ENCODE measurements around the gene ANXA4.

ANXA4 gene

DNA sequence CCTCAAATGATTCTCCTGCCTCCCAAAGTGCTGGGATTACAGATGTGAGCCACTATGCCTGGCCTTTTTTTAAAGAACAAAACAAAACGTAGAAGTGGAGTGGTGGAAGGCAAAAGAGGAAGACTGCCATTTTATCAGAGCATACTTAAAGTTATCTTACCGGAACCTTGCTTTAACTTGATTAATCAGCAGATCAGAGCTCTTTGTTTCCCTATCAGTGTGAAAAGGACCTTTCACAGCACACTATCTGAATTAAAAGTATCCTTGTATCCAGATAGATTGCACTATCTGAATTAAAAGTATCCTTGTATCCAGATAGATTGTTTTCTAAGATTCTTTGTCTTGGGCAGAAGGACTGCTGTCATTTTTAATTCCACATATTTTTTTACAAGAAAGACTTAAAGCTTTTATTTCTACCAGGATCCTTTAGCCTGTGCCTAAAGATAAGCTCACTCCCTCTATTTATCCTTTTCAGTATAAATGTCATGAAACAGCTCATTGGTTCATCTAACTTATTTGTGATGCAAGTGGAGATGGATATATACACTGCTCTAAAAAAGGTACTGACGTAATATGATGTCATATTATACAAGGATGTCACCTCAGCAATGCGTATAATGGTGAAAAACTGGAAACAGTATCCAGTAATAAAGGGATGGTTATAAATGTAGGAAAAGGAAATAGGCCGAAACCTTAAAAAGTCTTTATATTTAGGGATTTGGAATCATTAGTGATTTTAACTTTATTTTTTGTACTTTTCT lies 105.3 kb downstream of the ANXA4 start:
- CTCF ChIA-PET, result interaction anchor here (0.7 kb wide), 1 partner anchor 30 kb away, joined by 3 read pairs; no protein-coding TSS in a partner anchor
- TF ChIP-seq ZNF384 (IDR thresholded peaks at IDR 0.05), result no peak
- TF ChIP-seq NFRKB (IDR thresholded peaks at IDR 0.05), result no peak
- TF ChIP-seq SP1 (IDR thresholded peaks at IDR 0.05), result no peak
- no peak for TF ChIP-seq L3MBTL2 (conservative IDR thresholded peaks at IDR 0.05)
- no peak for DNase-seq (ENCODE audit: extremely low spot score)
- POLR2A ChIA-PET, result no interaction called here

- POLR2A ChIA-PET, result no interaction called here
- CTCF ChIA-PET, result no interaction called here
- DNase-seq (ENCODE audit: extremely low spot score), result no peak
- TF ChIP-seq NFRKB (IDR thresholded peaks at IDR 0.05), result no peak
- TF ChIP-seq ARNT (IDR thresholded peaks at IDR 0.05), result no peak
- TF ChIP-seq SP1 (IDR thresholded peaks at IDR 0.05), result no peak
- no peak for TF ChIP-seq HDGF (IDR thresholded peaks at IDR 0.05; ENCODE audit: borderline replicate concordance)
- TF ChIP-seq FOXM1 (IDR thresholded peaks at IDR 0.05; ENCODE audit: borderline replicate concordance), result no peak
- TF ChIP-seq SUZ12 (IDR thresholded peaks at IDR 0.05), result no peak
- no peak for TF ChIP-seq BHLHE40 (IDR thresholded peaks at IDR 0.05; ENCODE audit: borderline replicate concordance)
- TF ChIP-seq TARDBP (IDR thresholded peaks at IDR 0.05), result no peak
- TF ChIP-seq CTBP1 (IDR thresholded peaks at IDR 0.05; ENCODE audit: borderline replicate concordance), result no peak
- no peak for TF ChIP-seq ELF4 (IDR thresholded peaks at IDR 0.05)
- no peak for TF ChIP-seq LEF1 (IDR thresholded peaks at IDR 0.05; ENCODE audit: borderline replicate concordance)
- no peak for TF ChIP-seq FOXA1 (IDR thresholded peaks at IDR 0.05)
Observed at GRCh38 chr2:69848186-69848790, 106.4 kb downstream of the ANXA4 start.

DNA sequence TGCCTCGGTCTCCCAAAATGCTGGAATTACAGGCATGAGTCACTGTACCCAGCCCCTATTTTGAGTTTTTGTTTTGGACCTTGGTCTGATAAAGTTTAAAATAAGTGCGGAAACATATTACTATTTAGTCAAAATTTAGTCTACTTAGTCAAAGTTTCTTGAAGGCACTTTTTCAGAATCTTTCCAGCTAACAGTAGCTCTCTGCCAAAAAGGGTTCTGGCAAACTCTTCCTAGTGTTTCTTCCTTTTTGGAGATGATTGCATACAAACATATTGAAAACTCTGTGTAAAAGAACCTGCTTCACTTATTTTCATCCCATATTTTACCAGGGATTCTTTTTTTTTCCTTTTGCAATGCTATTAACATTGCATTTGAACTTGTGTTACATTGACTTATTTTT lies 116.3 kb downstream of the ANXA4 start:
- TF ChIP-seq BHLHE40 (IDR thresholded peaks at IDR 0.05; ENCODE audit: borderline replicate concordance) (no peak), HDGF (IDR thresholded peaks at IDR 0.05; ENCODE audit: borderline replicate concordance) (no peak)
- TF ChIP-seq, protein P1, sequence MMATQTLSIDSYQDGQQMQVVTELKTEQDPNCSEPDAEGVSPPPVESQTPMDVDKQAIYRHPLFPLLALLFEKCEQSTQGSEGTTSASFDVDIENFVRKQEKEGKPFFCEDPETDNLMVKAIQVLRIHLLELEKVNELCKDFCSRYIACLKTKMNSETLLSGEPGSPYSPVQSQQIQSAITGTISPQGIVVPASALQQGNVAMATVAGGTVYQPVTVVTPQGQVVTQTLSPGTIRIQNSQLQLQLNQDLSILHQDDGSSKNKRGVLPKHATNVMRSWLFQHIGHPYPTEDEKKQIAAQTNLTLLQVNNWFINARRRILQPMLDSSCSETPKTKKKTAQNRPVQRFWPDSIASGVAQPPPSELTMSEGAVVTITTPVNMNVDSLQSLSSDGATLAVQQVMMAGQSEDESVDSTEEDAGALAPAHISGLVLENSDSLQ (IDR thresholded peaks at IDR 0.05), result no peak
- no peak for DNase-seq (ENCODE audit: extremely low spot score)
- ChIA-PET CTCF (interaction anchor here (0.7 kb wide), 1 partner anchor 481 kb away, joined by 3 read pairs; no protein-coding TSS in a partner anchor), POLR2A (no interaction called here)

GRCh38 chr2:69863298-69863697 lies 121.4 kb downstream of the ANXA4 start:
- ChIA-PET CTCF (interaction anchor here (0.6 kb wide), 1 partner anchor 53 kb away, joined by 3 read pairs; no protein-coding TSS in a partner anchor), POLR2A (no interaction called here)
- no peak for DNase-seq (ENCODE audit: extremely low spot score)

More at GRCh38 chr2:69863298-69863697, 121.4 kb downstream of the ANXA4 start:
- TF ChIP-seq FOXK2 (IDR thresholded peaks at IDR 0.05), result no peak
- no peak for TF ChIP-seq FOXA1 (IDR thresholded peaks at IDR 0.05)
- no peak for TF ChIP-seq ELF4 (IDR thresholded peaks at IDR 0.05)
- TF ChIP-seq L3MBTL2 (conservative IDR thresholded peaks at IDR 0.05), result no peak
- TF ChIP-seq TARDBP (IDR thresholded peaks at IDR 0.05), result no peak
- no peak for TF ChIP-seq HDGF (IDR thresholded peaks at IDR 0.05; ENCODE audit: borderline replicate concordance)
- TF ChIP-seq SP1 (IDR thresholded peaks at IDR 0.05), result no peak
- TF ChIP-seq, protein P1 (IDR thresholded peaks at IDR 0.05), result no peak

Data from HEK293T (cell line).